H9 (cell line): Measurements from ENCODE around the gene C6orf62. TPM values are rescaled to one million over a fixed set of nuclear protein-coding genes. Genes with fewer than 3 reads are reported as not detected.

Source experiments
- DNase-seq: peaks from one replicate; pipeline ENCODE4 v3.0.0-alpha.2; 2017
- H2AFZ ChIP-seq: one replicate; pipeline ENCODE4 v1.6.1; 2013; ENCODE audit warnings: mild to moderate bottlenecking, low read length, control low read depth, moderate library complexity
- H2AK5ac ChIP-seq: 2 replicates; pipeline ENCODE4 v1.6.1; 2013; ENCODE audit warnings: low read length, control low read depth, mixed read lengths; ENCODE audit not compliant: insufficient read length
- H2BK120ac ChIP-seq: one replicate; pipeline ENCODE4 v1.6.1; 2013; ENCODE audit warnings: low read depth, mild to moderate bottlenecking, low read length, control low read depth, inconsistent platforms; ENCODE audit not compliant: poor library complexity, severe bottlenecking
- H2BK12ac ChIP-seq: 2 replicates; pipeline ENCODE4 v1.6.1; 2013; ENCODE audit warnings: low read length, control low read depth, mixed read lengths, low read depth; ENCODE audit not compliant: insufficient read length
- H2BK15ac ChIP-seq: 2 replicates; pipeline ENCODE4 v1.6.1; 2013; ENCODE audit warnings: low read depth, low read length, control low read depth
- H2BK20ac ChIP-seq: one replicate; pipeline ENCODE4 v1.6.1; 2013; ENCODE audit warnings: low read depth, mild to moderate bottlenecking, low read length, control low read depth, inconsistent platforms; ENCODE audit not compliant: poor library complexity, severe bottlenecking
- H2BK5ac ChIP-seq: 2 replicates; pipeline ENCODE4 v1.6.1; 2013; ENCODE audit warnings: low read length, control low read depth, mixed read lengths; ENCODE audit not compliant: insufficient read length
- H3K14ac ChIP-seq: 2 replicates; pipeline ENCODE4 v1.6.1; 2013; ENCODE audit warnings: low read length, control low read depth; ENCODE audit not compliant: insufficient read depth
- H3K18ac ChIP-seq: 2 replicates; pipeline ENCODE4 v1.6.1; 2013; ENCODE audit warnings: low read depth, mild to moderate bottlenecking, mixed read lengths, low read length, control low read depth; ENCODE audit not compliant: insufficient read length
- H3K23ac ChIP-seq: 2 replicates; pipeline ENCODE4 v1.6.1; 2013; ENCODE audit warnings: low read length, control low read depth, mixed read lengths, low read depth; ENCODE audit not compliant: insufficient read length
- H3K23me2 ChIP-seq: 2 replicates; pipeline ENCODE4 v1.6.1; 2013; ENCODE audit warnings: low read depth, mild to moderate bottlenecking, mixed read lengths, low read length, control low read depth; ENCODE audit not compliant: insufficient read length, poor library complexity, severe bottlenecking
- H3K27ac ChIP-seq: 2 replicates; pipeline ENCODE4 v1.5.1; 2013; ENCODE audit warnings: low read length, control low read depth, mixed read lengths, low read depth; ENCODE audit not compliant: insufficient read length
- H3K27me3 ChIP-seq: 2 replicates; pipeline ENCODE4 v1.6.1; 2013; ENCODE audit warnings: low read length, control low read depth, inconsistent platforms; ENCODE audit not compliant: insufficient read depth
- H3K4ac ChIP-seq: 2 replicates; pipeline ENCODE4 v1.6.1; 2013; ENCODE audit warnings: low read depth, mild to moderate bottlenecking, control low read depth, inconsistent platforms, low read length, moderate library complexity
- H3K4me1 ChIP-seq: 2 replicates; pipeline ENCODE4 v1.6.1; 2013; ENCODE audit warnings: low read length, control low read depth, inconsistent platforms; ENCODE audit not compliant: insufficient read depth
- H3K4me2 ChIP-seq: 2 replicates; pipeline ENCODE4 v1.6.1; 2013; ENCODE audit warnings: low read length, control low read depth, mixed read lengths; ENCODE audit not compliant: insufficient read length, insufficient read depth
- H3K56ac ChIP-seq: 2 replicates; pipeline ENCODE4 v1.6.1; 2013; ENCODE audit warnings: low read depth, mild to moderate bottlenecking, mixed read lengths, low read length, control low read depth; ENCODE audit not compliant: insufficient read length
- H3K79me1 ChIP-seq: 2 replicates; pipeline ENCODE4 v1.6.1; 2013; ENCODE audit warnings: low read depth, mild to moderate bottlenecking, moderate library complexity, low read length, control low read depth, inconsistent platforms; ENCODE audit not compliant: insufficient read depth, poor library complexity, severe bottlenecking
- H3K79me2 ChIP-seq: 2 replicates; pipeline ENCODE4 v1.6.1; 2013; ENCODE audit warnings: low read length, control low read depth, inconsistent platforms; ENCODE audit not compliant: insufficient read depth
- H3K9ac ChIP-seq: 2 replicates; pipeline ENCODE4 v1.6.1; 2013; ENCODE audit warnings: low read length, control low read depth, mixed read lengths; ENCODE audit not compliant: insufficient read length; ENCODE audit errors: extremely low read depth
- H3K9me3 ChIP-seq: one replicate; pipeline ENCODE4 v1.6.1; 2013; ENCODE audit warnings: low read depth, low read length, inconsistent platforms; ENCODE audit not compliant: control insufficient read depth
- H3T11ph ChIP-seq: one replicate; pipeline ENCODE4 v1.6.1; 2013; ENCODE audit warnings: mild to moderate bottlenecking, low read length, control low read depth, inconsistent platforms
- H4K20me1 ChIP-seq: one replicate; pipeline ENCODE4 v1.6.1; 2013; ENCODE audit not compliant: control insufficient read depth, insufficient read length, insufficient read depth
- H4K5ac ChIP-seq: 2 replicates; pipeline ENCODE4 v1.6.1; 2013; ENCODE audit warnings: low read depth, mild to moderate bottlenecking, mixed read lengths, low read length, control low read depth; ENCODE audit not compliant: insufficient read length
- H4K8ac ChIP-seq: replicated peaks from 2 replicates; pipeline ENCODE4 v1.6.1; 2013; ENCODE audit warnings: low read length, control low read depth, mixed read lengths, low read depth; ENCODE audit not compliant: insufficient read length
- H4K91ac ChIP-seq: 2 replicates; pipeline ENCODE4 v1.6.1; 2013; ENCODE audit warnings: low read depth, mild to moderate bottlenecking, moderate library complexity, mixed read lengths, low read length, control low read depth; ENCODE audit not compliant: insufficient read length
- H3K27ac Mint-ChIP-seq, 3 experiments: 2 replicates in 2 of 3; 3 replicates in 1 of 3; pipeline ENCODE4 v1.8.0; 2020 to 2021; ENCODE audit warnings: mixed read lengths in 3 of 3, mild to moderate bottlenecking in 1 of 3, moderate library complexity in 1 of 3
- H3K27me3 Mint-ChIP-seq: 2 replicates; pipeline ENCODE4 v1.8.0; 2021; ENCODE audit warnings: low read depth, mild to moderate bottlenecking, moderate library complexity, mixed read lengths
- H3K36me3 Mint-ChIP-seq, 3 experiments: 2 replicates in 2 of 3; 3 replicates in 1 of 3; pipeline ENCODE4 v1.8.0; 2020 to 2021; ENCODE audit warnings: low read depth in 3 of 3, mixed read lengths in 3 of 3; ENCODE audit not compliant: insufficient read depth in 1 of 3
- H3K4me1 Mint-ChIP-seq, 2 experiments: 2 replicates each; pipeline ENCODE4 v1.8.0; 2020; ENCODE audit warnings: mixed read lengths in 2 of 2
- H3K4me3 Mint-ChIP-seq, 2 experiments: 2 replicates in 1 of 2; 3 replicates in 1 of 2; pipeline ENCODE4 v1.8.0; 2020 to 2021; ENCODE audit warnings: mild to moderate bottlenecking in 2 of 2, mixed read lengths in 2 of 2, moderate library complexity in 1 of 2
- H3K9me3 Mint-ChIP-seq, 2 experiments: 2 replicates in 1 of 2; 3 replicates in 1 of 2; pipeline ENCODE4 v1.8.0; 2020; ENCODE audit warnings: mild to moderate bottlenecking in 2 of 2, mixed read lengths in 2 of 2, moderate library complexity in 1 of 2
- CTCF ChIP-seq: fragments of 200-600 bp; sonication (generic); conservative IDR thresholded peaks from 3 replicates; pipeline ENCODE4 v1.8.0; 2021; ENCODE audit warnings: antibody characterized with exemption, mild to moderate bottlenecking
- WGBS: extraction: QIAGEN DNeasy Blood & Tissue Kit; methylation state at CpG from one replicate; pipeline ENCODE4 v1.1.7; 2013; ENCODE audit warnings: missing lambda C conversion rate, low lambda C conversion rate, mixed read lengths; ENCODE audit not compliant: insufficient read length; ENCODE audit errors: extremely low coverage; 5-methylcytosine and 5-hydroxymethylcytosine counted together
- total RNA-seq: library from RNA; stranded (reverse); gene quantifications from 2 replicates; pipeline ENCODE4 v1.2.1, GENCODE V29; 2021

Gene C6orf62
- total RNA-seq, 1 experiment from 2014 or later, result 125 TPM

- Histone ChIP-seq H3K18ac (no peak overlapping the region), H3K14ac (no peak overlapping the region), H4K8ac (no peak overlapping the region), H3K79me1 (no peaks in the 10 kb centered on the region), H3T11ph (no peak overlapping the region), H4K20me1 (no peaks in the 10 kb centered on the region), H3K23me2 (no peaks in the 10 kb centered on the region), H2BK20ac (no peak overlapping the region), H3K9ac (no peak overlapping the region), H2BK5ac (no peak overlapping the region), H4K91ac (no peak overlapping the region), H3K4me1 (no peaks in the 10 kb centered on the region), H3K56ac (no peak overlapping the region), H2BK12ac (no peak overlapping the region), H2AK5ac (no peak overlapping the region), H2BK15ac (no peak overlapping the region), H3K9me3 (no peaks in the 10 kb centered on the region), H3K4me2 (no peak overlapping the region), H3K27ac (no peak overlapping the region), H2BK120ac (no peak overlapping the region), H4K5ac (no peak overlapping the region), H3K23ac (no peak overlapping the region), H3K27me3 (no peaks in the 10 kb centered on the region), H2AFZ (no peak overlapping the region), H3K79me2 (no peaks in the 10 kb centered on the region), H3K4ac (no peak overlapping the region)
- Mint-ChIP-seq H3K36me3 (no peaks in the 10 kb centered on the region), H3K4me1 (no peaks in the 10 kb centered on the region), H3K27me3 (no peaks in the 10 kb centered on the region; the same call in 1 of the 2 replicates), H3K27ac (no peak overlapping the region), H3K9me3 (no peaks in the 10 kb centered on the region), H3K4me3 (no peak overlapping the region)
- no CpG with 5 or more reads among the region's 5 CpGs for WGBS
- TF ChIP-seq CTCF, result no peak
- no peak for DNase-seq
Observed at GRCh38 chr6:24744911-24745310, 26.0 kb upstream of the C6orf62 start.
